ENCODE results near the gene MICAL3.

Gene MICAL3

DNA sequence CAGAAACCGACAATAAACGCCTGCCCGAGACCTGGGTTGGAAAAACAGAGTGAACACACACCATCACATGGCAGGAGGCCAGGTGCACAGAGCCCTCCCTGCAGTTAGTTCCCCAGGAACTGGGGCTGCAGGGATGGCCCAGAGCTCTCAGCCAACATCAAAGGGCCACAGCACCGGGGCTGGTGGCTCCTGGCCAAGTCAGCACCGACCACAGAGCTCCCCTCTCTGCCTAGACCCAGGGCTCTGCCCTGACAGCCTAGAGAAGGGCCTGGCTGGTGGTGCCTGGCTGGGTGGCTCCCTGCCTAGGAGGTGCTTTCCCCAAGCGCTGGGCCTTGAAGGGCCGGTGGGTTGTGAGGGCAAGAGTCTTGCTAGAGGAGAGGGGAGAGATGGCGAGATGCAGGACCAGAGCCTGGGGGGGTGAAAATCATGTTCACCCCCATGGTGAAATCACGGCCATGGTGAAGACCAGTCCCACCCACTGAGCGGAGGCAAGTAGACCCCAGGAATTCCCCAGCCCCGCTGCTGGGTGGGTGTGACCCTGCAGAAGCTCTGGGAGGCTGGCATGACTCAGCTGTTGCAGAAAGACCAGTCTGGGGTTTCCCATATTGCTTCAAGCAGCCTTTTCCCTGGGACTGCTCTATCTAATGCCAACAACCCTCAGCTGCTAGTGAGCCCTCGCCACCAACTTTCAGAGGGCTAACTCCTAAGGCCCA is 242.9 kb downstream of the MICAL3 start:
- H3K4me1 ChIP-seq (ENCODE audit: control insufficient read depth, insufficient read depth, low read length), result no peaks in the 10 kb centered on the region
- H3K36me3 ChIP-seq (ENCODE audit: control insufficient read depth, insufficient read depth, low read length), result no peaks in the 10 kb centered on the region
- no peaks in the 10 kb centered on the region for H3K27me3 ChIP-seq (ENCODE audit: control insufficient read depth, insufficient read depth, low read length)
- WGBS (ENCODE audit: insufficient coverage, insufficient read length), result no CpG with 5 or more reads among the region's 12 CpGs
- no peaks in the 10 kb centered on the region for H3K9me3 ChIP-seq (ENCODE audit: control insufficient read depth, insufficient read depth, low read length)
- DNase-seq (ENCODE audit: low read depth, low spot score), result no peak
- no peak overlapping the region for H3K27ac ChIP-seq (ENCODE audit: low read length)
- H3K4me3 ChIP-seq (ENCODE audit: low read length), result no peak overlapping the region

DNA sequence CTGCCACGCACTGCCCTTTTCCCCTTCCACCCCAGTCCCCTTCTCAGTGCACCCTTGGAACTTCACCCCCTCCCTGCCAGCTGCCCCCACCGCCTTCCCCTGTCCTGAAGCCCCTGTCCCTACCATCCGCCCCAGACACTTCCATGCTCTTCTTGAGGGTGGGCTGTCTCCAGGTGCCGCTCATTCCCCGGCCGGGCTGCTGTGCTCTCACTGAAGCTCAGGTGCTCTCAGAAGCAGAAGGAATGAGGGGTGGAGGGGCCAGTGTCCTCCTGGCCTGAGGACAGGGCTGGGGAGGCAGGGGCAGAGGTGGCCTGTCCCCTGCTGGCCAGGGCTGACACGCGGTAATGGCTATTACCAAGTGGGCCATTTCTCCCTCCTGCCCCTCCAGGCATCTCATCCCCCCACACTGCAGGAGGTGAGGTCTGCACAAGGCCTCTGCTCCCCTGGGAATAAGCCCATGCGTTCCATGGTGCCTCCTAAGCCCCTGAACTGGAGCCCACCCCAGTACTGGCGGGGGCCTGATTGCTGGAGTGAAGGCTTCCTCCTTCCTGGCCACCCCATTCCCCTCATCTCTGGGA is 243.5 kb downstream of the MICAL3 start:
- no peaks in the 10 kb centered on the region for H3K27me3 ChIP-seq (ENCODE audit: control insufficient read depth, insufficient read depth, low read length)
- H3K36me3 ChIP-seq (ENCODE audit: control insufficient read depth, insufficient read depth, low read length), result no peaks in the 10 kb centered on the region
- no peak for DNase-seq (ENCODE audit: low read depth, low spot score)
- WGBS (ENCODE audit: insufficient coverage, insufficient read length), result no CpG with 5 or more reads among the region's 10 CpGs
- H3K4me3 ChIP-seq (ENCODE audit: low read length), result no peak overlapping the region
- H3K4me1 ChIP-seq (ENCODE audit: control insufficient read depth, insufficient read depth, low read length), result no peaks in the 10 kb centered on the region
- no peak overlapping the region for H3K27ac ChIP-seq (ENCODE audit: low read length)
- H3K9me3 ChIP-seq (ENCODE audit: control insufficient read depth, insufficient read depth, low read length), result no peaks in the 10 kb centered on the region

DNA sequence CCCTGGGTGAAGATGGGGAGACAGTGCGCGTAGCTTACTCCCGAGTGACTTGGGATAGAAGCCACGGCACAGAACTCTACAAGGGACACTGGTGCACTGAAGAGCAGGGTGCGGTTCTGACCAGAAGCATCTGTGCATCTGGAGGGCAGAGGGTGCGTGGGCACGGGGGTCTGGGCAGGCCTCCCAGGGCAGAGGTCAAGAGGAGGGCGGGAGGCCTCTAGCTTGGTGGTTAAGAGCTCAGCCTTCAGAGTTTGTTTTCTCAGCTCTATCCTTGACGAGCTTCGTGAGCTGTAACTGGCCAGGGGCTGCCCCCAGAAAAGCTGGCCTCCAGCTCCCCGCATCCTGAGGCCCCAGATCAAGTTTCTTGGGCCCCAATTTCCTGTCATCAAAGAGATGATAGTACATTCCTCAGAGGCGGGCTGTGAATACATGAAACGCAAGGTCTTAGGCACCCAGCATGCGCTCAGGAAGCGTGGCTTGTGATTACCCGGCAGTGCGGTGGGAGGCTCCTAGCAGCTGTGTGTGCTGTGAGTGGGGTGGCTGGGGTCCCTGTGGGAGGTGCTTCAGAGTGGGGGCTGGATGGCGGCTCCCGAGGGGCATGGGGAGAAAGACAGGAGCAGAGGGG is 244.1 kb downstream of the MICAL3 start:
- no peak overlapping the region for H3K4me3 ChIP-seq (ENCODE audit: low read length)
- no peak for DNase-seq (ENCODE audit: low read depth, low spot score)
- WGBS (ENCODE audit: insufficient coverage, insufficient read length), result no CpG with 5 or more reads among the region's 19 CpGs
- H3K9me3 ChIP-seq (ENCODE audit: control insufficient read depth, insufficient read depth, low read length), result no peaks in the 10 kb centered on the region
- no peaks in the 10 kb centered on the region for H3K27me3 ChIP-seq (ENCODE audit: control insufficient read depth, insufficient read depth, low read length)
- H3K27ac ChIP-seq (ENCODE audit: low read length), result no peak overlapping the region
- H3K36me3 ChIP-seq (ENCODE audit: control insufficient read depth, insufficient read depth, low read length), result no peaks in the 10 kb centered on the region
- H3K4me1 ChIP-seq (ENCODE audit: control insufficient read depth, insufficient read depth, low read length), result no peaks in the 10 kb centered on the region

DNA sequence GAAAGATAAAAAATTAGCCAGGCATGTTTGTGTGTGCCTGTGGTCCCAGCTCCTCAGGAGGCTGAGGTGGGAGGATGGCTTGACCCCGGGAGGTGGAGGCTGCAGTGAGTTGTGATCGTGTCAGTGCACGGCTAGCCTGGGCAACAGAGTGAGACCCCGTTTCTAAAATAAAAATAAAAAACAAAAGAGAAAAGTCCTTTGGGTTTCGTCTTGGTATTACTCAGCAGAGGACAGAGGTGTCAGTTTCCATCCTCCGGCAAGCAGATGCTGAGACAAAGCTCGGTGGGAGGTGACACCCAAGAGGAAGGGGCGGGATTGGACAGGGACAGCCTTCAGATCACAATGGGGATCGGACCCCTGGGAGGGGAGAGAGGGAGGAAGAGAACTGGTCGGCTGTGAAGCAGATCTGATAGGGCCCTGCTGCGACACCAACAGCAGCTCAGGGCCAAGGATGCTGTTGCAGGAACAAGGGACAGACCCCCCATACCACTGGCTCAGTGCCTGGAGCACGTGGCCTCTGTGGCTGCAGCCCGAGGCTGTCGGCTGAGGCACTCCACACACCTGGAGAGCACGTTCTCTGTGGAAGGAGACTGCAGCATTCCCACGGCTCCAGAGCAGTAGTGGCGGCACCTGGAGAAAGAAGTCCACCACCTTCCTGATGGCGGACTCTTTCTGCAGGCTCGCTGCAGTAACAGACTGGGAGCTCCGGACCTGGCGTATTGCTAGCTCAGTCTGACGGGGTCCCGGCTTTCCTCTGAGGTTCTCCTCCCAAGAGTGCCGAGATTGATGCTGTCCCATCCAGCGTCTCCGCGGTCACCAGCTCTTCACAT is 244.9 kb downstream of the MICAL3 start:
- no peaks in the 10 kb centered on the region for H3K9me3 ChIP-seq (ENCODE audit: control insufficient read depth, insufficient read depth, low read length)
- no peaks in the 10 kb centered on the region for H3K27me3 ChIP-seq (ENCODE audit: control insufficient read depth, insufficient read depth, low read length)
- WGBS (ENCODE audit: insufficient coverage, insufficient read length), result no CpG with 5 or more reads among the region's 27 CpGs
- no peak for DNase-seq (ENCODE audit: low read depth, low spot score)
- H3K4me1 ChIP-seq (ENCODE audit: control insufficient read depth, insufficient read depth, low read length), result no peaks in the 10 kb centered on the region
- no peaks in the 10 kb centered on the region for H3K36me3 ChIP-seq (ENCODE audit: control insufficient read depth, insufficient read depth, low read length)
- H3K4me3 ChIP-seq (ENCODE audit: low read length), result no peak overlapping the region
- H3K27ac ChIP-seq (ENCODE audit: low read length), result no peak overlapping the region

DNA sequence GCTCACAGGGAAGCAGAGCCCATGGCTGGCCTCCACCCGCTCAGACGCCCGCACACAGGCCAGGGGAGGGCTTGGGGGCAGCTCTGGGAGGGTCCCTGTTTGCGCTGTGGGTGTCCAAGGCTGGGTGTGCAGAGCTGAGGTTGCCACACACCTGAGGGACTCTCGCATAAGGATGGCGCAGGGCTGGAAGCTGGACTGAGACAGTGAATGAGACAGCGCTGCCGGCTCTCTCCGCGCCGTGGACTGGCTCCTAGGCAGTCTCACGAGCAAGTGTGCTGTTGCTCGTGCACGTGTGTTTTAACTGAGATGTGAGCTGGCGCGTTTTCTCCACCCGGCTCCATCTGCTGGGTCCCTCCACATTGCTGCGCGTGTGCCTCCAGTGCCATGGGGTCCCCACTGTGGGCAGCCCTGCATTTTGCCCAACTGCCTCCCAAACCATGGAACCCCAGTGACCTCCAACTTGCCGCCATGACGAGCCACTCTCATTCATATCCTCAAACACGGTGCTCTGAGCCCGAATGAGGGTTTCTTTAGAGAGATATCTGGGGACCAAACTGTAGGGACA is 245.9 kb downstream of the MICAL3 start:
- no peaks in the 10 kb centered on the region for H3K4me1 ChIP-seq (ENCODE audit: control insufficient read depth, insufficient read depth, low read length)

DNA sequence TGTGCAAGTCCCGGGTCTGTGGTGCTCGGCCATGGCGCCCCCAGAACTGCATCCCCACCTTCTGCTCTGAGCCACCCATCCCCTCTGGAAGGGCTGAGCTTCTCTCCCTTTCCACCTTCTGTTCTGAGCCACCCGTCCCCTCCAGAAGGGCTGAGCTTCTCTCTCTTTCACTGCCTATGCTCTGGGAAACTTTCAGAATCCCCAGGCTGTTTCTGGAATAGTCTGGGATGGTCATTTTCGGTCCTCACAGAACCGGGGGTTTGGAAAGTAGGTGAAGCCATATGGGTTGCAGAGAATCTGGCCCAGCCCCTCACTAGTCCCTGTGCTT is 246.7 kb downstream of the MICAL3 start:
- Histone ChIP-seq H3K36me3 (ENCODE audit: control insufficient read depth, insufficient read depth, low read length) (no peaks in the 10 kb centered on the region), H3K9me3 (ENCODE audit: control insufficient read depth, insufficient read depth, low read length) (no peaks in the 10 kb centered on the region), H3K4me1 (ENCODE audit: control insufficient read depth, insufficient read depth, low read length) (peaks cover 3% of the 10 kb centered on the region; the same call in 1 of the 2 replicates), H3K27ac (ENCODE audit: low read length) (no peak overlapping the region), H3K27me3 (ENCODE audit: control insufficient read depth, insufficient read depth, low read length) (no peaks in the 10 kb centered on the region), H3K4me3 (ENCODE audit: low read length) (no peak overlapping the region)
- WGBS (ENCODE audit: insufficient coverage, insufficient read length), result no CpG with 5 or more reads among the region's 6 CpGs
- DNase-seq (ENCODE audit: low read depth, low spot score), result no peak

More for the DNA sequence above, 245.9 kb downstream of the MICAL3 start:
- Histone ChIP-seq H3K36me3 (ENCODE audit: control insufficient read depth, insufficient read depth, low read length) (no peaks in the 10 kb centered on the region), H3K27ac (ENCODE audit: low read length) (no peak overlapping the region), H3K4me3 (ENCODE audit: low read length) (no peak overlapping the region), H3K27me3 (ENCODE audit: control insufficient read depth, insufficient read depth, low read length) (no peaks in the 10 kb centered on the region), H3K9me3 (ENCODE audit: control insufficient read depth, insufficient read depth, low read length) (no peaks in the 10 kb centered on the region)
- no peak for DNase-seq (ENCODE audit: low read depth, low spot score)
- WGBS (ENCODE audit: insufficient coverage, insufficient read length), result no CpG with 5 or more reads among the region's 23 CpGs

DNA sequence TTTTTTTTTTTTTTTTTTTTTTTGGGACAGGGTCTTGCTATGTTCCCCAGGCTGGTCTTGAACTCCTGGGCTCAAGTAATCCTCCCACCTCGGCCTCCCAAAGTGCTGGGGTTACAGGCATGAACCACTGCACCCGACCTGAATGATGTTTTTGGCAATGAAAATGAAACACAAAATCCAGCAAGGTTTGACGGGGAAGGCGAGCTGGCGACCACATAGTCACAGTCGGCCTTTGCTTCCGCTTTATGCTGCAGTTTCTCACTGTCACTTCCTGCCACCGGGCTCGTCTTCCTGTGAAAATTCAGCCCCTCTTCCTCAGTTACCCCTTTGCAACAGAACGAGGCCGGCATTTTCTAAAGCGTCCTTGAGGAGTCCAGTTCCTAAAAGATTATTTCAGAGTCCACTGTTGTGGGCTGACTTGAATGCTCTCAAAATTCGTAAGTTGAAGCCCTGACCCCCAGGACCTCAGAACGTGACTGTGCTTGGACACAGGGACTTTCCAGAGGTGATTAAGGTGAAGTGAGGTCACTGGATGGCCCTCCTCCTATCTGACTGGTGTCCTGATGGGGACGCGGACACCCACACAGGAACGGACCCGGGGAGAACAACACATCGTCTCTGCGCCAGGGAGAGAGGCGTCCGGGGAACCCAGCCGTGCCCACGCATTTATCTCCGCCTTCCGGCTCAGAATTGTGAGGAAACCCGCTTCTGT is 247.2 kb downstream of the MICAL3 start:
- Histone ChIP-seq H3K27ac (ENCODE audit: low read length) (no peak overlapping the region), H3K36me3 (ENCODE audit: control insufficient read depth, insufficient read depth, low read length) (no peaks in the 10 kb centered on the region), H3K9me3 (ENCODE audit: control insufficient read depth, insufficient read depth, low read length) (no peaks in the 10 kb centered on the region), H3K4me3 (ENCODE audit: low read length) (no peak overlapping the region), H3K27me3 (ENCODE audit: control insufficient read depth, insufficient read depth, low read length) (no peaks in the 10 kb centered on the region), H3K4me1 (ENCODE audit: control insufficient read depth, insufficient read depth, low read length) (peaks cover 3% of the 10 kb centered on the region; the same call in 1 of the 2 replicates)
- WGBS (ENCODE audit: insufficient coverage, insufficient read length), result no CpG with 5 or more reads among the region's 27 CpGs
- no peak for DNase-seq (ENCODE audit: low read depth, low spot score)

DNA sequence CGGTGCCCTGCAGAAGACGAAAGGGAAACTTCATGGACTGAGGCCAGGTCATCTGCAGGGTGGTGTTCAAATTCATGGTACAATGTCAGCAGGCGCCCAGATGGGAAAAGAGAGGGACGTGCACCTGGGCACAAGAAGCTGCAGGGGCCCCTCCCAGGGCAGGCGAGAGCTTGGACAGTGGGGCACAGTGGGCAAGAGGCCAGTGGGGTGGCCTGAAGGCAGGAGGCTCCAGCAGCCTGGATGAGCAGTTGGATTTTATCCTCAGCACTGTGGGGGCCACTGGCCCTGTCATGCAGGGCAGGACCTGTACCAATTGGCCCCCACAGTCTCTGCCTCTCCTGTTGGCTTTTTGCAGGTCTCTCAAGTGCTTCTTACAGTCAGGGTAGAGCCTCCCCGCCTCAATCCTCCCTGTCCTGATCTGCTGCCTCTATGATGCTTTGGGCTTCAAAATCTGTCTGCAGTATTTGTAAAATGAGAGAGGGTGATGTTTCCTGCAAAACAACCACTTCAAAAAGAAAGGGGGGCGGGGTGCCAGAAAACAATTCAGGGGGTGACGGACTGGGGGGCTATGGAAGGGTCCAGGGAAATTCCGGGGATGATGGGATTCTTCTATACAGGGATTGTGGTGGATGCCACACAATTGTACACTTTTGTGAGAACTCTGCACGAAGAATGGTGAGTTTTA is 248.4 kb downstream of the MICAL3 start:
- H3K27ac ChIP-seq (ENCODE audit: low read length), result no peak overlapping the region

DNA sequence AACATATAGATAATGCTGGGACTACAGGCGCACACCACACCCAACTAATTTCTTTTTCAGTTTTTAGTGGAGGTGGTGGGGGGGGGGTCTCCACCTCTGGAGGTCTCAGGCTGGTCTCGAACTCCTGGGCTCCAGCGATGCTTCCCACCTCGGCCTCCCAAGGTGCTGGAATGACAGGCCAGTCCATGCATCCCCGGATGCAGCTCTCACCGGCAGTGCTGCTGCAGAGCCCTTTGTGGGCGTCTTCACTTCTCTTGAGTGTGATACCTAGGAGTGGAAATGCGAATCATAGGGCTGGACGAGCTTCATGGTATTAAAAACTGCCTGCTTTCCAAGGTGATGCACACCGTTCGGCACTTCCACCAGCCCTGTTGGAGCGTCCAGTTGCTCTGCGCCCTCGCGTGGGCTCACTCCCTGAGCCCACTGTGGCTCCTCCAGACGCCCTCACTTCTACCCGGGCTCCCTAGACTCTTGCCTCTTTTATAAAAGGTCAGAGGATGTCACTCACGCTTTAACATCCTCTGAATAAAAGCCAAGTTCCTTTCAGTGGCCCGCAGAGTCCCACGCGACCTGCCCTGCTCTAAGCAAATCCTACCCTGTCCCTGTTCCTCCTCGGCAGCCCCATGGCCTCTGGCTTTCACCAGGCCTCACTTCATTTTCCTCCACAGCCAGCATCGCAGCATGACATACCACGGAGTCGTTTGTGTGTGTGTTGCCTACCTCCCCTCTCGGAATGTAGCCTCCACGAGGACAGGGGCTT is 249.3 kb downstream of the MICAL3 start:
- DNase-seq (ENCODE audit: low read depth, low spot score), result no peak
- WGBS (ENCODE audit: insufficient coverage, insufficient read length), result no CpG with 5 or more reads among the region's 27 CpGs
- no peaks in the 10 kb centered on the region for H3K9me3 ChIP-seq (ENCODE audit: control insufficient read depth, insufficient read depth, low read length)
- H3K4me3 ChIP-seq (ENCODE audit: low read length), result no peak overlapping the region
- H3K27me3 ChIP-seq (ENCODE audit: control insufficient read depth, insufficient read depth, low read length), result no peaks in the 10 kb centered on the region
- H3K4me1 ChIP-seq (ENCODE audit: control insufficient read depth, insufficient read depth, low read length), result peaks cover 3% of the 10 kb centered on the region; the same call in 1 of the 2 replicates
- H3K36me3 ChIP-seq (ENCODE audit: control insufficient read depth, insufficient read depth, low read length), result no peaks in the 10 kb centered on the region
- no peak overlapping the region for H3K27ac ChIP-seq (ENCODE audit: low read length)

More for the DNA sequence above, 248.4 kb downstream of the MICAL3 start:
- Histone ChIP-seq H3K36me3 (ENCODE audit: control insufficient read depth, insufficient read depth, low read length) (no peaks in the 10 kb centered on the region), H3K4me1 (ENCODE audit: control insufficient read depth, insufficient read depth, low read length) (peaks cover 3% of the 10 kb centered on the region; the same call in 1 of the 2 replicates), H3K9me3 (ENCODE audit: control insufficient read depth, insufficient read depth, low read length) (no peaks in the 10 kb centered on the region), H3K4me3 (ENCODE audit: low read length) (no peak overlapping the region), H3K27me3 (ENCODE audit: control insufficient read depth, insufficient read depth, low read length) (no peaks in the 10 kb centered on the region)
- DNase-seq (ENCODE audit: low read depth, low spot score), result no peak
- no CpG with 5 or more reads among the region's 10 CpGs for WGBS (ENCODE audit: insufficient coverage, insufficient read length)

Measured in iPS DF 6.9 (cell line).